Adrenal gland (tissue), 5 donors: ENCODE data around the gene SMURF2.

Experiments used
- CTCF ChIP-seq, 6 experiments: fragments of 450-650 bp in 4 of 6; fragments of 200-600 bp in 2 of 6; sonication (generic) in 1 of 6; IDR thresholded peaks; 1 replicate in 5 of 6; 2 replicates in 1 of 6; pipeline versions ENCODE4 v1.5.1 to v1.8.0; 2016 to 2021; ENCODE audit warnings: antibody characterized with exemption in 6 of 6, mild to moderate bottlenecking in 2 of 6, moderate library complexity in 1 of 6
- POLR2A ChIP-seq, 2 donors: fragments of 450-650 bp; IDR thresholded peaks; one replicate each; pipeline ENCODE4 v1.6.1; 2017; ENCODE audit warnings: antibody characterized with exemption in 2 of 2, mild to moderate bottlenecking in 2 of 2, moderate library complexity in 1 of 2
- donor health status: DM: no; HTN: no; CAD: no.

DNA sequence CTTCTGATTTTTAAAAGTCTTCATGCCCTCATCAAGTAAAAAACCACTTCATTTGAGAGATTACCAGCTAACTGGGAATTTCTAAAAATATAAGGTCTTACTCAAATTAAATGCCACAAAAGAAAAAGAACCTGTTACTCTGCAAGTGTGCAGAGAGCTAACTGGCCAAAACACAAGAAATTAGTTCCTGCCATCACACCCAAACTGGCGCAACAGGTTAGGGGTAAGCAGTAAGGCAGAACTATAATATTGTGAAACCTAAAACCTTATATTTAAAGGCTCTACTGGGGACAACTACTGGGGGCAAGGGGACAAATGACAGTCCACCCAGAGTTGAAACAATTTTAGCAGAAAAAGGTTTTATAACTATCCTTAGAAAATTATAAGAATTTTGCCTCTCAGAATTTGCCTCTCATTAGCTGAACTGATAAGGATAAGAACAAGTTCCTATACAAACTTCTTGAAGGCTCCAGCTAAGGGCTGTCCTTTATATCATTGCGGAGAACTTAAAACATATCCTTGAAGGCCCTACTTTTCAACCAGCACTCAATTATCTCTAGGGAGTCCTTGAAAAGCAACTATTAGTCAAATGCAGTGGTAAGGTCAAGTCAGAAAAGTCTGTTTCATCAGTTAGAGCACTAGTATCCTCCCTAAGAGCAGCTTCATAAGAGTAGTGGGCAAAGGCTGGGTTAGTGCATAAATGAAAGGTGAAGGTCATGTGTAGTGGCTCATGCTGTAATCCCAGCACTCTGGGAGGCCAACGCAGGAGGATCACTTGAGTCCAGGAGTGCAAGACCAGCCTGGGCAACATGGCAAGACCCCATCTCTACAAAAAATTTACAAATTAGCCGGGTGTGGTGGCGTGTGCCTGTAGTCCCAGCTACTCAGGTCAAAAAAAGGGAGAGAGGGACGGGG is 31.5 kb downstream of the SMURF2 start:
- TF ChIP-seq CTCF (IDR thresholded peaks at IDR 0.05) (no peak), POLR2A (IDR thresholded peaks at IDR 0.05) (no peak)
